ENCODE results near the gene IL11. TPM values are rescaled to one million over a fixed set of nuclear protein-coding genes. Genes with fewer than 3 reads are reported as not detected.
A peak's percentile ranks its signal among the peaks of the same experiment; 100 is the strongest.
"Not testable (repeated sequence)": the region's sequence is repeated elsewhere in the genome, so short reads cannot be mapped to it uniquely, and the experiment has no call there.

Gene IL11
- total and polyA plus RNA-seq, 2 of the 13 experiments (the other 11 are each of a cell fraction or from before 2014, with no cell fraction given) = 2.5 to 2.9 TPM

DNA sequence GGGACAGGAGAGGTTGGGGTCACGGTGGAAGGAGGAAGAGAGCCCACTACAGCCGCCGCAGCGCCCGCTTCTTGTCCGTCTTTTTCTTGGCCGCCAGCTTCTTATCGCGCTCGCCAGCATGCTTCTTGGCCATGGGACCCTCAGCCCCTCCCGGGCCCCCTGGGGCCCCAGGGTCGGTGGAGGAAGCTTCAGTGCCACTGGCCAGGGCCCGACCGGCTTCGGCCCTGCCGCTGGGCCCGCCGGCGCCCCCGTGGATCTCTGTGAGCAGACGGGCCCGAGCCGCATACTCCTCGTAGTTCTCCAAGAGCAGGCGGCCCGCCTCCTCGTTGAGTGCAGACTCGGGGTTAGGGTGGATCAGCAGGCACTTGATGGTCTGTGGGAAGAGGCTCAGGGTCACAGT, 31.1 kb upstream of the IL11 start:
- H2AFZ ChIP-seq (ENCODE audit: low read length); H3K4me3 ChIP-seq (replicated peaks in 1 of 3; ENCODE audit: insufficient read depth in 1 of 3, low read depth in 2 of 3, low read length in 3 of 3); intact Hi-C loops (cut with micrococcal nuclease; ENCODE audit: unreplicated experiment); H3K4me2 ChIP-seq (ENCODE audit: low read depth, low read length); H3K9ac ChIP-seq (ENCODE audit: insufficient read depth, low read depth, low read length); H3K9me3 ChIP-seq (ENCODE audit: low read length); in situ Hi-C loops (cut with HindIII; ENCODE audit: extremely low pct_ligation_motif_present, low pct_unique_long_range_greater_than_20kb); DNase-seq (ENCODE audit: low spot score); FAIRE-seq; ATAC-seq; CTCF ChIA-PET (ENCODE audit: low intra/inter-chr PET ratio, low total read pairs); H4K20me1 ChIP-seq (ENCODE audit: insufficient read depth, low read length); BruUV-seq (replicated peaks); H3K27me3 ChIP-seq (ENCODE audit: control insufficient read depth in 1 of 2, insufficient read depth in 2 of 2, low read length in 2 of 2); H3K27ac ChIP-seq (ENCODE audit: extremely low read length, insufficient read depth, low read length); POLR2A ChIA-PET: not testable (repeated sequence)
- peak; percentile 39 for TF ChIP-seq AGO2 (optimal IDR thresholded peaks at IDR 0.05; ENCODE audit: low read depth, low read length)
- TF ChIP-seq RBFOX2 (IDR thresholded peaks at IDR 0.05; ENCODE audit: low read depth, low read length) = 0 out of 2 replicates have a peak, but pooled peaks have one; percentile 43
- peaks cover 11% of the 10 kb centered on the region for H3K4me1 ChIP-seq (ENCODE audit: insufficient read depth, low read length)
- peaks cover 9 to 26% of the 10 kb centered on the region in 2 experiments; a peak in 4 of 5 replicates for H3K36me3 ChIP-seq (replicated peaks in 1 of 2; ENCODE audit: control insufficient read depth in 1 of 2, insufficient read depth in 2 of 2, low read length in 2 of 2)
- H3K79me2 ChIP-seq (ENCODE audit: insufficient read depth, low read length) = peaks cover 10% of the 10 kb centered on the region
- 96% methylated on average over 14 of the region's 28 CpGs for WGBS (ENCODE audit: low lambda C conversion rate)

DNA sequence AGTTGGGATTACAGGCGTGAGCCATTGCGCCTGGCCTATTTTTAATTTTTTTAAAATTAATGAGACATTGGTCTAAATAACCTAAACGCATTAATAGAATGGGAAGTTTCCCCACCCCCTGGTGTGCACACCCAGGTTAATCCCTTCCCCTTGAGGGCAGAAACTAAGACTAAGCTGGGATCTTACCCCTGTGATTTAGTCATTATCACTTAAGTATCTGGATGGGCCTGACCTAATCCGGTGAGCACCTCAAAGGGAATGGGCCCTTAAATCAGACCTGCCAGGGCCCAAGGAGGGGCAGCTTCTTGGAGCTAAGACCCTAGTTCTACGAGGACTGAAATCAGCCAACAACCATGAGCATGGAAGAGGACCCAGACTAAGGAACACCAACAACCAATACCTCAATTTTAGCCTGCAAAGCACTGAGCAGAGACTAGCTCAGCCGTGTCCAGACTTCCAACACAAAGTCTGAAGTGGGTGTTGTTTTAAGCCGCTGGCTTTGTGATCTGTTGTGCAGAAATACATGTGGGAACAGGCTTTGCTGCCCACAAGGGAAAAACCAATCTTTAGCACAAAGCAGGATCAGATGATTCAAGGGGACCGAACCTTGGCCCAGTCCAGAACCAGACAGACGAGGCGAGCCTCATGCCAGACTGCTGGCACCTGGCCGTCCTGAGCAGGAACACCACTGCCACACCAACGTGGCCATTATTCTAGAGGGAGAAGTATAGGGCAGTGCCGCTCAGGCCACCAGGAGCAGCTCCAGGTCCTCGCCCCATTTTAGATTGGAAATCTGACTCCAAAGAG, 30.2 kb upstream of the IL11 start:
- DNase-seq (ENCODE audit: low spot score) = no peak
- Histone ChIP-seq H3K79me2 (ENCODE audit: insufficient read depth, low read length) (peaks cover 1% of the 10 kb centered on the region), H3K4me1 (ENCODE audit: insufficient read depth, low read length) (peaks cover 2% of the 10 kb centered on the region), H3K9ac (ENCODE audit: insufficient read depth, low read depth, low read length) (no peak overlapping the region), H2AFZ (ENCODE audit: low read length) (no peak overlapping the region), H4K20me1 (ENCODE audit: insufficient read depth, low read length) (no peaks in the 10 kb centered on the region), H3K4me2 (ENCODE audit: low read depth, low read length) (no peak overlapping the region), H3K4me3 (replicated peaks in 1 of 3; ENCODE audit: insufficient read depth in 1 of 3, low read depth in 2 of 3, low read length in 3 of 3) (no peak overlapping the region), H3K9me3 (ENCODE audit: low read length) (no peaks in the 10 kb centered on the region), H3K27ac (ENCODE audit: extremely low read length, insufficient read depth, low read length) (no peak overlapping the region), H3K27me3 (ENCODE audit: control insufficient read depth in 1 of 2, insufficient read depth in 2 of 2, low read length in 2 of 2) (no peaks in the 10 kb centered on the region), H3K36me3 (replicated peaks in 1 of 2; ENCODE audit: control insufficient read depth in 1 of 2, insufficient read depth in 2 of 2, low read length in 2 of 2) (peaks cover 6 to 24% of the 10 kb centered on the region in 2 experiments; a peak in 4 of 5 replicates)
- in situ Hi-C loops (cut with HindIII; ENCODE audit: extremely low pct_ligation_motif_present, low pct_unique_long_range_greater_than_20kb) (no loop called here), intact Hi-C loops (cut with micrococcal nuclease; ENCODE audit: unreplicated experiment) (no loop called here)
- no TSS peak for BruUV-seq (replicated peaks)
- WGBS (ENCODE audit: low lambda C conversion rate) = 97% methylated on average over 11 of the region's 14 CpGs
- FAIRE-seq = no peak
- ATAC-seq = no peak
- POLR2A ChIA-PET = interaction anchor here (0.7 to 1.4 kb wide), 3 partner anchors 12 to 67 kb away, joined by 3 read pairs; partner anchors contain the start of gene KMT5C
- CTCF ChIA-PET (ENCODE audit: low intra/inter-chr PET ratio, low total read pairs) = no interaction called here
- TF ChIP-seq, protein P1, sequence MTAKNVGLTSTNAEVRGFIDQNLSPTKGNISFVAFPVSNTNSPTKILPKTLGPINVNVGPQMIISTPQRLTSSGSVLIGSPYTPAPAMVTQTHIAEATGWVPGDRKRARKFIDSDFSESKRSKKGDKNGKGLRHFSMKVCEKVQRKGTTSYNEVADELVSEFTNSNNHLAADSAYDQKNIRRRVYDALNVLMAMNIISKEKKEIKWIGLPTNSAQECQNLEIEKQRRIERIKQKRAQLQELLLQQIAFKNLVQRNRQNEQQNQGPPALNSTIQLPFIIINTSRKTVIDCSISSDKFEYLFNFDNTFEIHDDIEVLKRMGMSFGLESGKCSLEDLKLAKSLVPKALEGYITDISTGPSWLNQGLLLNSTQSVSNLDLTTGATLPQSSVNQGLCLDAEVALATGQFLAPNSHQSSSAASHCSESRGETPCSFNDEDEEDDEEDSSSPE (CRISPR knock-in tag; IDR thresholded peaks at IDR 0.05) = no peak
- TF ChIP-seq FOXK2 (IDR thresholded peaks at IDR 0.05) = no peak
- no peak for TF ChIP-seq IRF2 (CRISPR knock-in tag; IDR thresholded peaks at IDR 0.05)
- TF ChIP-seq XRCC5 (optimal IDR thresholded peaks at IDR 0.05; ENCODE audit: low read length) = no peak
- TF ChIP-seq KLF12 (CRISPR knock-in tag; IDR thresholded peaks at IDR 0.05; ENCODE audit: borderline replicate concordance) = no peak
- TF ChIP-seq ZNF451 (CRISPR knock-in tag; IDR thresholded peaks at IDR 0.05) = no peak
- TF ChIP-seq RELA (CRISPR knock-in tag; IDR thresholded peaks at IDR 0.05) = no peak
- no peak for TF ChIP-seq ZNF44 (CRISPR knock-in tag; IDR thresholded peaks at IDR 0.05)
- no peak for TF ChIP-seq ZNF256 (CRISPR knock-in tag; conservative IDR thresholded peaks at IDR 0.05)
- TF ChIP-seq POLR2AphosphoS5 (IDR thresholded peaks at IDR 0.05; ENCODE audit: low read depth, low read length) = no peak
- TF ChIP-seq, protein P2, sequence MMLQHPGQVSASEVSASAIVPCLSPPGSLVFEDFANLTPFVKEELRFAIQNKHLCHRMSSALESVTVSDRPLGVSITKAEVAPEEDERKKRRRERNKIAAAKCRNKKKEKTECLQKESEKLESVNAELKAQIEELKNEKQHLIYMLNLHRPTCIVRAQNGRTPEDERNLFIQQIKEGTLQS (CRISPR knock-in tag; IDR thresholded peaks at IDR 0.05) = no peak
- TF ChIP-seq ARNT2 (CRISPR knock-in tag; IDR thresholded peaks at IDR 0.05; ENCODE audit: low read depth) = no peak
- no peak for TF ChIP-seq ATM (IDR thresholded peaks at IDR 0.05; ENCODE audit: borderline replicate concordance)
